MM.1S (cell line): ENCODE data around the gene OSBPL10.

ENCODE experiments used
- DNase-seq: peaks from one replicate; pipeline ENCODE4 v3.0.0-alpha.2; 2015
- H2AFZ ChIP-seq: fragments of 300-600 bp; sonication (generic); 2 replicates; pipeline ENCODE4 v1.6.0; 2016; ENCODE audit warnings: antibody characterized with exemption, low read length
- H3F3A ChIP-seq: fragments of 300-600 bp; sonication (generic); 2 replicates; pipeline ENCODE4 v1.6.1; 2016; ENCODE audit warnings: mild to moderate bottlenecking, antibody characterized with exemption, low read length, moderate library complexity, mixed read lengths; ENCODE audit not compliant: insufficient read depth
- H3K27ac ChIP-seq: fragments of 300-600 bp; sonication (generic); 2 replicates; pipeline ENCODE4 v1.5.1; 2016; ENCODE audit warnings: mild to moderate bottlenecking, low read length
- H3K27me3 ChIP-seq: fragments of 300-600 bp; sonication (generic); replicated peaks from 2 replicates; pipeline ENCODE4 v1.6.0; 2016; ENCODE audit warnings: low read length; ENCODE audit not compliant: insufficient read depth
- H3K36me3 ChIP-seq: fragments of 300-600 bp; sonication (generic); replicated peaks from 2 replicates; pipeline ENCODE4 v1.6.1; 2016; ENCODE audit warnings: mild to moderate bottlenecking, low read length, mixed read lengths; ENCODE audit not compliant: insufficient read depth
- H3K4me1 ChIP-seq: fragments of 300-600 bp; sonication (generic); 2 replicates; pipeline ENCODE4 v1.6.1; 2016; ENCODE audit warnings: low read length, mixed read lengths
- H3K4me2 ChIP-seq: fragments of 300-600 bp; sonication (generic); 2 replicates; pipeline ENCODE4 v1.6.0; 2016; ENCODE audit warnings: low read depth, low read length
- H3K4me3 ChIP-seq: fragments of 300-600 bp; sonication (generic); 2 replicates; pipeline ENCODE4 v1.5.1; 2016; ENCODE audit warnings: low read length, mixed read lengths
- H3K79me2 ChIP-seq: fragments of 300-600 bp; sonication (generic); 2 replicates; pipeline ENCODE4 v1.6.1; 2016; ENCODE audit warnings: mixed run types, low read length, mixed read lengths
- H3K9ac ChIP-seq: fragments of 300-600 bp; sonication (generic); 2 replicates; pipeline ENCODE4 v1.6.1; 2016; ENCODE audit warnings: low read length, mixed read lengths
- H3K9me2 ChIP-seq: fragments of 300-600 bp; sonication (generic); replicated peaks from 2 replicates; pipeline ENCODE4 v1.6.1; 2016; ENCODE audit warnings: mild to moderate bottlenecking, low read length, mixed read lengths; ENCODE audit not compliant: insufficient read depth
- H3K9me3 ChIP-seq: fragments of 300-600 bp; sonication (generic); replicated peaks from 2 replicates; pipeline ENCODE4 v1.6.1; 2016; ENCODE audit warnings: mild to moderate bottlenecking, low read length, mixed read lengths; ENCODE audit not compliant: insufficient read depth
- H4K20me1 ChIP-seq: fragments of 300-600 bp; sonication (generic); 2 replicates; pipeline ENCODE4 v1.6.1; 2016; ENCODE audit warnings: mild to moderate bottlenecking, low read length, moderate library complexity, mixed read lengths; ENCODE audit not compliant: insufficient read depth
- CTCF ChIP-seq: fragments of 300-600 bp; sonication (generic); IDR thresholded peaks from 2 replicates; pipeline ENCODE4 v1.5.1; 2016; ENCODE audit warnings: antibody characterized with exemption, low read length, mixed read lengths
- EZH2 ChIP-seq: fragments of 300-600 bp; sonication (generic); optimal IDR thresholded peaks from 2 replicates; pipeline ENCODE3; 2017; ENCODE audit warnings: low read depth, mild to moderate bottlenecking, antibody characterized with exemption, low read length, mixed read lengths
- EZH2phosphoT487 ChIP-seq: fragments of 300-600 bp; sonication (generic); IDR thresholded peaks from 2 replicates; pipeline ENCODE4 v1.6.1; 2018; ENCODE audit warnings: antibody characterized with exemption, low read length

OSBPL10 gene

GRCh38 chr3:31979001-31979697 is 1.9 kb downstream of the OSBPL10 start:
- H3K9me3 ChIP-seq, result no peaks in the 10 kb centered on the region
- H3K27ac ChIP-seq, result no peak overlapping the region
- no peak overlapping the region for H2AFZ ChIP-seq
- DNase-seq, result no peak
- H3K27me3 ChIP-seq, result no peaks in the 10 kb centered on the region
- H3K9ac ChIP-seq, result no peak overlapping the region
- H4K20me1 ChIP-seq, result no peaks in the 10 kb centered on the region
- H3K36me3 ChIP-seq, result no peaks in the 10 kb centered on the region
- H3K4me1 ChIP-seq, result no peaks in the 10 kb centered on the region
- H3K9me2 ChIP-seq, result no peaks in the 10 kb centered on the region
- H3K4me3 ChIP-seq, result no peak overlapping the region
- H3K4me2 ChIP-seq, result no peak overlapping the region
- TF ChIP-seq EZH2phosphoT487 (no peak), CTCF (no peak), EZH2 (no peak)
- H3F3A ChIP-seq, result 0 out of 2 replicates have a peak, but pooled peaks cover 8% of the 10 kb centered on the region
- H3K79me2 ChIP-seq, result no peaks in the 10 kb centered on the region

- Histone ChIP-seq H3K27me3 (no peaks in the 10 kb centered on the region), H3K9ac (no peak overlapping the region), H3K27ac (no peak overlapping the region), H3K9me2 (no peaks in the 10 kb centered on the region), H3K4me3 (no peak overlapping the region), H3K36me3 (no peaks in the 10 kb centered on the region), H3F3A (0 out of 2 replicates have a peak, but pooled peaks cover 8% of the 10 kb centered on the region), H4K20me1 (no peaks in the 10 kb centered on the region), H2AFZ (no peak overlapping the region), H3K4me1 (no peaks in the 10 kb centered on the region), H3K9me3 (no peaks in the 10 kb centered on the region), H3K79me2 (no peaks in the 10 kb centered on the region), H3K4me2 (no peak overlapping the region)
- DNase-seq, result no peak
- no peak for TF ChIP-seq CTCF
- no peak for TF ChIP-seq EZH2phosphoT487
- no peak for TF ChIP-seq EZH2
Observed at GRCh38 chr3:31978553-31978952, 2.5 kb downstream of the OSBPL10 start.

- Histone ChIP-seq H3K9me2 (no peaks in the 10 kb centered on the region), H3F3A (0 out of 2 replicates have a peak, but pooled peaks cover 8% of the 10 kb centered on the region), H3K27me3 (no peaks in the 10 kb centered on the region), H3K9me3 (no peaks in the 10 kb centered on the region), H3K9ac (no peak overlapping the region), H4K20me1 (no peaks in the 10 kb centered on the region), H3K4me2 (no peak overlapping the region), H3K79me2 (no peaks in the 10 kb centered on the region), H3K36me3 (no peaks in the 10 kb centered on the region), H3K27ac (no peak overlapping the region), H3K4me1 (no peaks in the 10 kb centered on the region), H2AFZ (no peak overlapping the region), H3K4me3 (no peak overlapping the region)
- no peak for DNase-seq
- TF ChIP-seq EZH2, result no peak
- no peak for TF ChIP-seq CTCF
- no peak for TF ChIP-seq EZH2phosphoT487
Observed at GRCh38 chr3:31977736-31978135, 3.3 kb downstream of the OSBPL10 start.
